ENCODE measurements around the gene SYNE1. TPM values are rescaled to one million over a fixed set of nuclear protein-coding genes. Genes with fewer than 3 reads are reported as not detected.
A peak's percentile ranks its signal among the peaks of the same experiment; 100 is the strongest.
"Not testable (repeated sequence)": the region's sequence is repeated elsewhere in the genome, so short reads cannot be mapped to it uniquely, and the experiment has no call there.

The SYNE1 gene
- total RNA-seq, 1 experiment from 2014 or later = 14.2 TPM

DNA sequence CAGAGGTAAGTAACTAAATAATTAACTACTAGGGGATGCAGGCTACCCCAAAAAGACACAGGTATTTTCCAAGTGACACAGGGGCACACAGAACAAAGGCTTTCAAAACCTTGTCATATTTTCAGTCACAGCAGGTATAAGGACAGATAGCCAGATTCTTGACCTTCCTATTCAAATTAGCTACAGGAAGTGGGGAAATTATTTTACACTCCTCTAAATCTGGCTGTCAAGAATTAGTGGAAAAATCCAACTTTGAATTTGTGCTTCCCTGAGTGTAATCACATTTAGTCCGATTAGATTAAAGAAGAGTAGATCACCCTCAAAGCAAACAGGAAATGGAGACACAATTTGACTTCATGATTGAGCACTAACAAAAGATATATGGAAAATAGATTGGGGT is 60.6 kb downstream of the SYNE1 start:
- DNase-seq (ENCODE audit: low read depth) = no peak
- in situ Hi-C loops (cut with HindIII; ENCODE audit: low pct_unique_long_range_greater_than_20kb, low sequenced_read_pairs) = no loop called here

- DNase-seq (ENCODE audit: low read depth) = peak; percentile 7
- in situ Hi-C loops (cut with HindIII; ENCODE audit: low pct_unique_long_range_greater_than_20kb, low sequenced_read_pairs) = no loop called here
Observed at GRCh38 chr6:152575621-152576150, 61.5 kb downstream of the SYNE1 start.

- no peak for DNase-seq (ENCODE audit: low read depth)
- in situ Hi-C loops (cut with HindIII; ENCODE audit: low pct_unique_long_range_greater_than_20kb, low sequenced_read_pairs) = no loop called here
Observed at GRCh38 chr6:152575161-152575560, 62.0 kb downstream of the SYNE1 start.

DNA sequence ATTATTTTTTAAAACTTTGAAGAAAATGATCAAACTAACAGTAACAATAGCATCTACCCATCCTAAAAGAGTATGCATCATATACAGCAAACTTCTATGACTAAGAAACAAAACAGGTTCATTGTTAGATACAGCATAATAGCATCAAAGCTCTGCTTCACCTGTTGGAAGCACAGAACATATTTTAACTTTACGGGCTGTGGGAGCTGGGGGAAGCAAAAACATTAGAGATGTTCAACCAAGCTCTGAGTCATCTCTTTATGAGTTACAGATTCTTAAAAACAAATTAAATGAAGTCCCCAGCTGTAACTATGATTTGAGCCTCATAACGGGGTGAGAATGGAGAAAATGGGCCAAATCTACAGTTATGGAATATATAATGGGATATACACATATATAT is 63.4 kb downstream of the SYNE1 start:
- DNase-seq (ENCODE audit: low read depth) = peak; percentile 33
- in situ Hi-C loops (cut with HindIII; ENCODE audit: low pct_unique_long_range_greater_than_20kb, low sequenced_read_pairs) = no loop called here

DNA sequence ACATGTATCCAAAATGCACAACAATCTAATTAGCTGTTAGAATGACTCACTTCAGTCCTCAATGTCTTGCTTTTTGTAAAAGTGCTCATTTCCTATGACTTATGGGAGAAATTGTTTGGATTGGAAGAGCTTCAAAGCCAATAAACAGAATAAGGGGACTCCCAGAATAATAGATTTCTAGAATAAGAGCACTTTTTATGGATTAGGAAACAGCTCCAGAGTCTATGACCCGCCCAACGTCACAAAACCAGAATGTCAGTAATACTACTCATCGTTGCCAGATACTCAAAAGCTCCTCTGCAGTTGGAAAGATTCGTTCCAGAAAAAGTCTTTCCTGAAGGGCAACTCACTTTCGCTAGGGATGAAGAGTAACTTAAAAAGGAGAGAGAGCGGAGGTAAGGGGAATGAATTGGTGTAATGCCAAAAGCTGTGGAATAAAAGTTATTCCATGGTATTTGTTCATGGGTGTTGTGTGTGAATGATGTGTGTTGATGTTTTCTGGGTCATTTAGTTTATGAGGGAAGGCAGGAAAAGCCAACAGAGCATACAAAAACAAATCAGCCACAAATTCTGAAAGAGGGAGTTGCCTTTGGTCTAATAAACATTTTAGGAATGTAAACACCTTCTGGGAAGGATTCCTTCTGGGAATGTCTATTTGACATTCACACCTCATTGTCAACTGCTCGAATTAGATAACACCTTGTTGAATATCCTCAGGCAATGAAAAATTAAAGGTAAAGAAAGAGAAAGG is 64.6 kb downstream of the SYNE1 start:
- DNase-seq (ENCODE audit: low read depth) = peak; percentile 70

DNA sequence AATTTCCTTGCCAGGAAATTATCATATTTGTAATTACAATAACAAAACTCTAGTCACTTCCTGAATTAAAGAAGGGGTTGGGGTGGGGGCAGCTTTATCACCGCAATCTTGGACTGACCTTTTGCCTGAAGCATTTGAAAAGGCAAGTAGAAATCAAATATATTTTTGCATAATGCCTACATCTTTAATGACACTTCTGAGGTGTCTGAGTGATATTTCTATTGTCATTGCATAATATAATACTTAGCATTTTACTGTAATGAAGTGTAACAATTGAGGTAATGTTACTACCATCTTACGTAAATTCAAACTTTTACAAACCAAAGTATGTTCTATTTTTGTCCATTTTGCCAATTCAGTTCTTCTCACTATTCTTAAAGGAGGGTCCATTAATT is 65.2 kb downstream of the SYNE1 start:
- in situ Hi-C loops (cut with HindIII; ENCODE audit: low pct_unique_long_range_greater_than_20kb, low sequenced_read_pairs) = no loop called here
- no peak for DNase-seq (ENCODE audit: low read depth)

More for the DNA sequence above, 64.6 kb downstream of the SYNE1 start:
- in situ Hi-C loops (cut with HindIII; ENCODE audit: low pct_unique_long_range_greater_than_20kb, low sequenced_read_pairs) = no loop called here

DNA sequence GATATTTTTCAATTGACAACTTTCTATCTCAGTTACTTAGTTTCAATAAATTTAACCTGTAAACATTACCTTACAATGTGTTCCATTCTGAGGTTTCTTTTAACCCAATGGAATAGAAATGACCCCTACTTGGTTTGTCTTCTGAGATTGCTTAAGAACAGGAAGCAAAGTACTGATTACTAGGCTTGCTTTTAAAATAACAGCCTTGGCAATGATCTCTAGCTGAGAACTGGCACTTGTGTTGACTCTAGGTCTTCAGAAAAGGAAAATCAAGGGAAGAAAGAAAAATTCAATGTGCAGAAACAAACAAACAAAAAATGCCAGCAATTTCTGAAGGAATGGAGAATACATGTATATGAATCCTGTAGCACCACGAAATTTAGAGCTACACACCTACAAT is 66.1 kb downstream of the SYNE1 start:
- in situ Hi-C loops (cut with HindIII; ENCODE audit: low pct_unique_long_range_greater_than_20kb, low sequenced_read_pairs) = no loop called here
- DNase-seq (ENCODE audit: low read depth) = no peak

- in situ Hi-C loops (cut with HindIII; ENCODE audit: low pct_unique_long_range_greater_than_20kb, low sequenced_read_pairs) = no loop called here
- no peak for DNase-seq (ENCODE audit: low read depth)
Observed at GRCh38 chr6:152566103-152566875, 70.9 kb downstream of the SYNE1 start.

DNA sequence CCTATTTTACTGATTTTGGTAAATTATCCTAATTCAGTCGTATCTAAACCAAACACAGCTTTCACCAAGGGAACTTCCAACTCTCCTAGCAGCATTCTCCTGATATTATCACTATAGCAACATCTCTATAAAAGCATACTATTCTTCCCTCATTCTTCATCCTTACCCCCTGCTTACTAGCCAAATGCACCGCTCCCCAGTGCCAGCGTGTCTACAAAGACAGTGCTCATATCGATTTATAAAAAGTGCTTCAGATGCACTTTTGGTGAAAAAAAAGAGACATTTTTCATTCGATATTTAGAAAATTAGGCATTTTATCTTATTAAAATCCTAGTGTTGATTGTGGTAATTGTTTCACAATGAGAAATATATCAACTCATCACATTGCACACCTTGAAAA is 74.0 kb downstream of the SYNE1 start:
- no peak for DNase-seq (ENCODE audit: low read depth)
- in situ Hi-C loops (cut with HindIII; ENCODE audit: low pct_unique_long_range_greater_than_20kb, low sequenced_read_pairs) = no loop called here

GRCh38 chr6:152558798-152559197 is 78.4 kb downstream of the SYNE1 start:
- in situ Hi-C loops (cut with HindIII; ENCODE audit: low pct_unique_long_range_greater_than_20kb, low sequenced_read_pairs) = not testable (repeated sequence)

GRCh38 chr6:152557502-152557901 is 79.7 kb downstream of the SYNE1 start:
- in situ Hi-C loops (cut with HindIII; ENCODE audit: low pct_unique_long_range_greater_than_20kb, low sequenced_read_pairs) = no loop called here
- DNase-seq (ENCODE audit: low read depth) = no peak

More at GRCh38 chr6:152558798-152559197, 78.4 kb downstream of the SYNE1 start:
- not testable (repeated sequence) for DNase-seq (ENCODE audit: low read depth)

- no peak for DNase-seq (ENCODE audit: low read depth)
- in situ Hi-C loops (cut with HindIII; ENCODE audit: low pct_unique_long_range_greater_than_20kb, low sequenced_read_pairs) = no loop called here
Observed at GRCh38 chr6:152554851-152555250, 82.3 kb downstream of the SYNE1 start.

DNA sequence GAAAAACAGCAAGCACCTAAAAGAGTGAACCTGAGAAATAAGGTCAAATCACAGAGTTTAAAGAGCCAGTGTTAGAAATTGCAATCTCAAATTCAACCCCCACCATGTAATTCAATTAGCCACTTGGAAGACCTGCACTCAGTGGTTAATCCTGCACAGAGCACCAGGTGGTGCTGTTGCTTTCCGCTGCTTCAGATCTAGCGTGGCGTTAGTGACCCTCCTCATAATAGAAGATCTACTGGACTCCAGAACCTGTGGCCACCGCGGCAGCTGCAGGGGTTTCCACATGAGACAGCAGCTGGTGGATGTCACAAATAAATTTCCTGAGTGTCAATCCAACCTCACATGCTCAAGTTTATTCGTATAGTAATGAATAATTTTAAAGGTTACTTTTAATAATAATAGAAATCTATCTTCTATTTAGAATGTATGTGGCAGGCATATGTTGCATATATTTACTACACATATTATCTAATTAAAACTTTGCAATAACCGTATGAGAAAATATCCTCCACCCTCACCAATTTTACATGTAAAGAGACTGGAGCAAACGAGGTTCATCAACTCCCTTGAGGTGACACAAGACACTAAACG is 84.4 kb downstream of the SYNE1 start:
- in situ Hi-C loops (cut with HindIII; ENCODE audit: low pct_unique_long_range_greater_than_20kb, low sequenced_read_pairs) = no loop called here
- DNase-seq (ENCODE audit: low read depth) = peak; percentile 13

- no peak for DNase-seq (ENCODE audit: low read depth)
- in situ Hi-C loops (cut with HindIII; ENCODE audit: low pct_unique_long_range_greater_than_20kb, low sequenced_read_pairs) = no loop called here
Observed at GRCh38 chr6:152543519-152543918, 93.6 kb downstream of the SYNE1 start.

GRCh38 chr6:152540381-152540780 is 96.8 kb downstream of the SYNE1 start:
- DNase-seq (ENCODE audit: low read depth) = no peak
- in situ Hi-C loops (cut with HindIII; ENCODE audit: low pct_unique_long_range_greater_than_20kb, low sequenced_read_pairs) = no loop called here

DNA sequence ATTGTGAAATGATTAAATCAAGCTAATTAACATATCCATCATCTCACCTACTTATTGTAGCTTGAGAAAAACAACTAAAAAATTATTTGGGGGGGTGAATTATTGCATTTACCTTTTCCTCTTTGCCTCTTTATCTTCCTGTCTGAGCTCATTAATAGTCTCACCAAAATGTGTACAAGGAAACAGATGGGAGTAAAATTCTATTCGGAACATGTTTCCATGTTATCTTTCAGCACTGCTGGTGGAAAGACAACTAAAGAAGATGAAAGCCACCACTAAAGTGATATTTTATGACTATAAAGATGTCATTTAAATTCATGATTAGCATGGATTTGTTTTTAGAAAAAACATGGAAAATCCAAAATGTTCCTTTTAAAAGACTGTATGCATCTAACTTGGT is 102.6 kb downstream of the SYNE1 start:
- in situ Hi-C loops (cut with HindIII; ENCODE audit: low pct_unique_long_range_greater_than_20kb, low sequenced_read_pairs) = no loop called here
- DNase-seq (ENCODE audit: low read depth) = no peak

GRCh38 chr6:152532556-152533422 is 104.4 kb downstream of the SYNE1 start:
- in situ Hi-C loops (cut with HindIII; ENCODE audit: low pct_unique_long_range_greater_than_20kb, low sequenced_read_pairs) = no loop called here

DNA sequence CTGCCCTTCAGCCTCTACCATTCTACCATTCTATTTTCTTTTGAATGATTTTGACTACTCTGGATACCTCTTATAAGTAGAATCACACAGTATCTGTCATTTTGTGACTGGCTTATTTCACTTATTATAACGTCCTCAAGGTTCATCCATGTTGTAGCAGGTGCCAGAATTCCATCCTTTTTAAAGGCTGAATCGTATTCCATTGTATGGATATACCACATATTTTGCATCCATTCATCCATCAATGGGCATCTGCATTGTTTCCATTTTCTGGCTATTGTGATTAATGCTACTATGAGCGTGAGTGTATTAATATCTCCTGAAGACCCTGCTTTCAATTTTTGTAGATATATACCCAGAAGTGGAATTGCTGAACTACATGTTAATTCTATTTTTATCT is 105.5 kb downstream of the SYNE1 start:
- no peak for DNase-seq (ENCODE audit: low read depth)
- in situ Hi-C loops (cut with HindIII; ENCODE audit: low pct_unique_long_range_greater_than_20kb, low sequenced_read_pairs) = no loop called here

More at GRCh38 chr6:152532556-152533422, 104.4 kb downstream of the SYNE1 start:
- no peak for DNase-seq (ENCODE audit: low read depth)

All from Caki2 (cell line).